Measurements from ENCODE around the gene ECHDC3. TPM values are rescaled to one million over a fixed set of nuclear protein-coding genes. Genes with fewer than 3 reads are reported as not detected.

ECHDC3 gene
- total and polyA plus RNA-seq, 2 of the 13 experiments (the other 11 are each of a cell fraction or from before 2014, with no cell fraction given) = not detected

DNA sequence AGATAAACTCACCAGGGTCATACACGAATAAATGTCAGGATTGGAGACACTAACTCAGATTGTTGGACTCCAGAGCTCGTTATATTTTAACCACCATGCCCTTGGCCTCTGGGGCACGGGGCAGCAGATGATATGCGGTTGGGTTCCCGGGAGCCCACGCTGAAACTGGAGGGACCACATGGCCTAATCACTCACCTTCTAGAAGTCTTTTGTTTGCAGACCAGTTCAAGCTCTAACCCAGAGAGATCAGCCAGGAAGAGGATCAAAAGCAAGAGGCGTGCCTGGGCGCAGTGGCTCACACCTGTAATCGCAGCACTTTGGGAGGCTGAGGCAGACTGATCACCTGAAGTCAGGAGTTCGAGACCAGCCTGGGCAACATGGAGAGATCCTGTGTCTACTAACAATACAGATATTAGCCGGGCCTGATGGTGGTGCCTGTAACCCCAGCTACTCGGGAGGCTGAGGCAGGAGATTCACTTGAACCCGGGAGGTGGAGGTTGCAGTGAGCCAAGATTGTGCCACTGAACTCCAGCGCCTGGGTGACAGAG lies 42.6 kb upstream of the ECHDC3 start (continued):
- TF ChIP-seq ZBTB20 (CRISPR knock-in tag; IDR thresholded peaks at IDR 0.05; ENCODE audit: borderline replicate concordance, low read depth) (peak; percentile 52; the same call in 1 of the 2 replicates), ZNF652 (CRISPR knock-in tag; IDR thresholded peaks at IDR 0.05; ENCODE audit: borderline replicate concordance, low read depth) (peak; percentile 9; the same call in 1 of the 2 replicates), LCORL (IDR thresholded peaks at IDR 0.05) (0 out of 2 replicates have a peak, but pooled peaks have one; percentile 27), LCORL (CRISPR knock-in tag; IDR thresholded peaks at IDR 0.05) (peak; percentile 97), ONECUT2 (CRISPR knock-in tag; IDR thresholded peaks at IDR 0.05) (0 out of 2 replicates have a peak, but pooled peaks have one; percentile 32), ZSCAN31 (CRISPR knock-in tag; IDR thresholded peaks at IDR 0.05; ENCODE audit: low read depth) (peak; percentile 93), ZSCAN21 (CRISPR knock-in tag; IDR thresholded peaks at IDR 0.05; ENCODE audit: borderline replicate concordance) (peak; percentile 46; the same call in 1 of the 2 replicates), ZNF501 (CRISPR knock-in tag; IDR thresholded peaks at IDR 0.05) (peak; percentile 69), SIN3A (IDR thresholded peaks at IDR 0.05; ENCODE audit: borderline replicate concordance, low read depth, low read length) (0 out of 2 replicates have a peak, but pooled peaks have one; percentile 56), KDM5A (IDR thresholded peaks at IDR 0.05; ENCODE audit: borderline replicate concordance, low read length) (no peak), ZBTB1 (CRISPR knock-in tag; IDR thresholded peaks at IDR 0.05; ENCODE audit: borderline replicate concordance) (no peak), SIN3B (IDR thresholded peaks at IDR 0.05; ENCODE audit: low read length) (no peak), NFKB2 (CRISPR knock-in tag; IDR thresholded peaks at IDR 0.05; ENCODE audit: borderline replicate concordance) (peak; percentile 83; the same call in 1 of the 2 replicates)
- TF ChIP-seq, protein P1, sequence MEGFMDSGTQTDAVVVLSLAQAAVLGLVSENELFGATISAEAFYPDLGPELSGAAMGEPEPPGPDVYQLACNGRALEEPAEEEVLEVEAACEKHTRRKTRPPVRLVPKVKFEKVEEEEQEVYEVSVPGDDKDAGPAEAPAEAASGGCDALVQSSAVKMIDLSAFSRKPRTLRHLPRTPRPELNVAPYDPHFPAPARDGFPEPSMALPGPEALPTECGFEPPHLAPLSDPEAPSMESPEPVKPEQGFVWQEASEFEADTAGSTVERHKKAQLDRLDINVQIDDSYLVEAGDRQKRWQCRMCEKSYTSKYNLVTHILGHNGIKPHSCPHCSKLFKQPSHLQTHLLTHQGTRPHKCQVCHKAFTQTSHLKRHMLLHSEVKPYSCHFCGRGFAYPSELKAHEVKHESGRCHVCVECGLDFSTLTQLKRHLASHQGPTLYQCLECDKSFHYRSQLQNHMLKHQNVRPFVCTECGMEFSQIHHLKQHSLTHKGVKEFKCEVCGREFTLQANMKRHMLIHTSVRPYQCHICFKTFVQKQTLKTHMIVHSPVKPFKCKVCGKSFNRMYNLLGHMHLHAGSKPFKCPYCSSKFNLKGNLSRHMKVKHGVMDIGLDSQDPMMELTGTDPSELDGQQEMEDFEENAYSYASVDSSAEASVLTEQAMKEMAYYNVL (CRISPR knock-in tag; IDR thresholded peaks at IDR 0.05; ENCODE audit: borderline replicate concordance) = peak; percentile 91
- TF ChIP-seq, protein P2, sequence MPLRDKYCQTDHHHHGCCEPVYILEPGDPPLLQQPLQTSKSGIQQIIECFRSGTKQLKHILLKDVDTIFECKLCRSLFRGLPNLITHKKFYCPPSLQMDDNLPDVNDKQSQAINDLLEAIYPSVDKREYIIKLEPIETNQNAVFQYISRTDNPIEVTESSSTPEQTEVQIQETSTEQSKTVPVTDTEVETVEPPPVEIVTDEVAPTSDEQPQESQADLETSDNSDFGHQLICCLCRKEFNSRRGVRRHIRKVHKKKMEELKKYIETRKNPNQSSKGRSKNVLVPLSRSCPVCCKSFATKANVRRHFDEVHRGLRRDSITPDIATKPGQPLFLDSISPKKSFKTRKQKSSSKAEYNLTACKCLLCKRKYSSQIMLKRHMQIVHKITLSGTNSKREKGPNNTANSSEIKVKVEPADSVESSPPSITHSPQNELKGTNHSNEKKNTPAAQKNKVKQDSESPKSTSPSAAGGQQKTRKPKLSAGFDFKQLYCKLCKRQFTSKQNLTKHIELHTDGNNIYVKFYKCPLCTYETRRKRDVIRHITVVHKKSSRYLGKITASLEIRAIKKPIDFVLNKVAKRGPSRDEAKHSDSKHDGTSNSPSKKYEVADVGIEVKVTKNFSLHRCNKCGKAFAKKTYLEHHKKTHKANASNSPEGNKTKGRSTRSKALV (CRISPR knock-in tag; IDR thresholded peaks at IDR 0.05) = 0 out of 2 replicates have a peak, but pooled peaks have one; percentile 70
- TF ChIP-seq, protein P3, sequence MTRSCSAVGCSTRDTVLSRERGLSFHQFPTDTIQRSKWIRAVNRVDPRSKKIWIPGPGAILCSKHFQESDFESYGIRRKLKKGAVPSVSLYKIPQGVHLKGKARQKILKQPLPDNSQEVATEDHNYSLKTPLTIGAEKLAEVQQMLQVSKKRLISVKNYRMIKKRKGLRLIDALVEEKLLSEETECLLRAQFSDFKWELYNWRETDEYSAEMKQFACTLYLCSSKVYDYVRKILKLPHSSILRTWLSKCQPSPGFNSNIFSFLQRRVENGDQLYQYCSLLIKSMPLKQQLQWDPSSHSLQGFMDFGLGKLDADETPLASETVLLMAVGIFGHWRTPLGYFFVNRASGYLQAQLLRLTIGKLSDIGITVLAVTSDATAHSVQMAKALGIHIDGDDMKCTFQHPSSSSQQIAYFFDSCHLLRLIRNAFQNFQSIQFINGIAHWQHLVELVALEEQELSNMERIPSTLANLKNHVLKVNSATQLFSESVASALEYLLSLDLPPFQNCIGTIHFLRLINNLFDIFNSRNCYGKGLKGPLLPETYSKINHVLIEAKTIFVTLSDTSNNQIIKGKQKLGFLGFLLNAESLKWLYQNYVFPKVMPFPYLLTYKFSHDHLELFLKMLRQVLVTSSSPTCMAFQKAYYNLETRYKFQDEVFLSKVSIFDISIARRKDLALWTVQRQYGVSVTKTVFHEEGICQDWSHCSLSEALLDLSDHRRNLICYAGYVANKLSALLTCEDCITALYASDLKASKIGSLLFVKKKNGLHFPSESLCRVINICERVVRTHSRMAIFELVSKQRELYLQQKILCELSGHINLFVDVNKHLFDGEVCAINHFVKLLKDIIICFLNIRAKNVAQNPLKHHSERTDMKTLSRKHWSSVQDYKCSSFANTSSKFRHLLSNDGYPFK (CRISPR knock-in tag; IDR thresholded peaks at IDR 0.05; ENCODE audit: borderline replicate concordance) = 0 out of 2 replicates have a peak, but pooled peaks have one; percentile 53
- TF ChIP-seq, protein P4, sequence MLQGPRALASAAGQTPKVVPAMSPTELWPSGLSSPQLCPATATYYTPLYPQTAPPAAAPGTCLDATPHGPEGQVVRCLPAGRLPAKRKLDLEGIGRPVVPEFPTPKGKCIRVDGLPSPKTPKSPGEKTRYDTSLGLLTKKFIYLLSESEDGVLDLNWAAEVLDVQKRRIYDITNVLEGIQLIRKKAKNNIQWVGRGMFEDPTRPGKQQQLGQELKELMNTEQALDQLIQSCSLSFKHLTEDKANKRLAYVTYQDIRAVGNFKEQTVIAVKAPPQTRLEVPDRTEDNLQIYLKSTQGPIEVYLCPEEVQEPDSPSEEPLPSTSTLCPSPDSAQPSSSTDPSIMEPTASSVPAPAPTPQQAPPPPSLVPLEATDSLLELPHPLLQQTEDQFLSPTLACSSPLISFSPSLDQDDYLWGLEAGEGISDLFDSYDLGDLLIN (CRISPR knock-in tag; IDR thresholded peaks at IDR 0.05; ENCODE audit: borderline replicate concordance) = no peak
- TF ChIP-seq, protein P5, sequence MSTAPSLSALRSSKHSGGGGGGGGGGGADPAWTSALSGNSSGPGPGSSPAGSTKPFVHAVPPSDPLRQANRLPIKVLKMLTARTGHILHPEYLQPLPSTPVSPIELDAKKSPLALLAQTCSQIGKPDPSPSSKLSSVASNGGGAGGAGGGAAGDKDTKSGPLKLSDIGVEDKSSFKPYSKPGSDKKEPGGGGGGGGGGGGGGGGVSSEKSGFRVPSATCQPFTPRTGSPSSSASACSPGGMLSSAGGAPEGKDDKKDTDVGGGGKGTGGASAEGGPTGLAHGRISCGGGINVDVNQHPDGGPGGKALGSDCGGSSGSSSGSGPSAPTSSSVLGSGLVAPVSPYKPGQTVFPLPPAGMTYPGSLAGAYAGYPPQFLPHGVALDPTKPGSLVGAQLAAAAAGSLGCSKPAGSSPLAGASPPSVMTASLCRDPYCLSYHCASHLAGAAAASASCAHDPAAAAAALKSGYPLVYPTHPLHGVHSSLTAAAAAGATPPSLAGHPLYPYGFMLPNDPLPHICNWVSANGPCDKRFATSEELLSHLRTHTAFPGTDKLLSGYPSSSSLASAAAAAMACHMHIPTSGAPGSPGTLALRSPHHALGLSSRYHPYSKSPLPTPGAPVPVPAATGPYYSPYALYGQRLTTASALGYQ (CRISPR knock-in tag; IDR thresholded peaks at IDR 0.05) = peak; percentile 91; the same call in 1 of the 2 replicates

All from HepG2 (cell line).